OCI-LY1 (cell line): ENCODE data around the gene HLCS.

Source experiments
- CTCF ChIP-seq: fragments of 200-600 bp; sonication (generic), shearing (Covaris generic); IDR thresholded peaks from 2 replicates; pipeline ENCODE4 v1.5.1; 2017; ENCODE audit warnings: mild to moderate bottlenecking, antibody characterized with exemption, low read length, moderate library complexity, mixed read lengths
- EZH2 ChIP-seq: fragments of 200-600 bp; sonication (generic), shearing (Covaris generic); IDR thresholded peaks from 2 replicates; pipeline ENCODE4 v1.8.0; 2017; ENCODE audit warnings: borderline replicate concordance, mixed run types, mild to moderate bottlenecking, antibody characterized with exemption, low read length, moderate library complexity, mixed read lengths

GRCh38 chr21:36783612-36784374 lies 182.7 kb downstream of the HLCS start:
- TF ChIP-seq CTCF (no peak), EZH2 (no peak)
